GM23248 (cell line): Measurements from ENCODE around the gene RBM8A. TPM values are rescaled to one million over a fixed set of nuclear protein-coding genes. Genes with fewer than 3 reads are reported as not detected.
"Not testable (repeated sequence)": the region's sequence is repeated elsewhere in the genome, so short reads cannot be mapped to it uniquely, and the experiment has no call there.

Experiments used
- DNase-seq: peaks from one replicate; pipeline ENCODE4 v3.0.0-alpha.2; 2015
- H2AFZ ChIP-seq: fragments of 200-600 bp; sonication (generic); 2 replicates; pipeline ENCODE4 v1.6.1; 2016; ENCODE audit warnings: antibody characterized with exemption
- H3F3A ChIP-seq: fragments of 200-600 bp; sonication (generic); 2 replicates; pipeline ENCODE4 v1.6.1; 2016; ENCODE audit warnings: mild to moderate bottlenecking, antibody characterized with exemption, mixed run types; ENCODE audit not compliant: insufficient read depth
- H3K27ac ChIP-seq: fragments of 200-600 bp; sonication (generic); 2 replicates; pipeline ENCODE4 v1.5.1; 2016; ENCODE audit warnings: mild to moderate bottlenecking
- H3K27me3 ChIP-seq: fragments of 200-600 bp; sonication (generic); replicated peaks from 2 replicates; pipeline ENCODE4 v1.6.1; 2016; ENCODE audit warnings: mild to moderate bottlenecking; ENCODE audit not compliant: insufficient read depth
- H3K36me3 ChIP-seq: fragments of 200-600 bp; sonication (generic); 2 replicates; pipeline ENCODE4 v1.6.1; 2016; ENCODE audit warnings: low read depth, mild to moderate bottlenecking
- H3K4me1 ChIP-seq: fragments of 200-600 bp; sonication (generic); 2 replicates; pipeline ENCODE4 v1.6.1; 2016; ENCODE audit warnings: mild to moderate bottlenecking; ENCODE audit not compliant: insufficient read depth
- H3K4me2 ChIP-seq: fragments of 200-600 bp; sonication (generic); one replicate; pipeline ENCODE4 v1.6.1; 2016; ENCODE audit warnings: mild to moderate bottlenecking; ENCODE audit not compliant: unreplicated experiment
- H3K4me3 ChIP-seq: fragments of 200-600 bp; sonication (generic); 2 replicates; pipeline ENCODE4 v1.5.1; 2016; ENCODE audit warnings: mild to moderate bottlenecking
- H3K79me2 ChIP-seq: fragments of 200-600 bp; sonication (generic); 2 replicates; pipeline ENCODE4 v1.6.1; 2016; ENCODE audit warnings: mild to moderate bottlenecking; ENCODE audit not compliant: insufficient read depth
- H3K9ac ChIP-seq: fragments of 200-600 bp; sonication (generic); 2 replicates; pipeline ENCODE4 v1.6.1; 2016; ENCODE audit warnings: mild to moderate bottlenecking
- H3K9me2 ChIP-seq: fragments of 200-600 bp; sonication (generic); 2 replicates; pipeline ENCODE4 v1.6.1; 2016; ENCODE audit warnings: mixed run types, mild to moderate bottlenecking, moderate library complexity; ENCODE audit not compliant: insufficient read depth
- H3K9me3 ChIP-seq: fragments of 200-600 bp; sonication (generic); one replicate; pipeline ENCODE4 v1.6.1; 2017; ENCODE audit warnings: low read depth
- H4K20me1 ChIP-seq: fragments of 200-600 bp; sonication (generic); 2 replicates; pipeline ENCODE4 v1.6.0; 2016; ENCODE audit not compliant: insufficient read depth
- EZH2 ChIP-seq: fragments of 200-600 bp; sonication (generic); IDR thresholded peaks from 2 replicates; pipeline ENCODE4 v1.6.1; 2018; ENCODE audit warnings: antibody characterized with exemption, mild to moderate bottlenecking; ENCODE audit not compliant: insufficient read depth, poor library complexity, severe bottlenecking
- EZH2phosphoT487 ChIP-seq: fragments of 200-600 bp; sonication (generic); IDR thresholded peaks from 2 replicates; pipeline ENCODE4 v1.6.1; 2018; ENCODE audit warnings: antibody characterized with exemption, moderate library complexity, mild to moderate bottlenecking, low read depth; ENCODE audit not compliant: insufficient read depth
- WGBS, 2 experiments: methylation state at CpG; one replicate each; pipeline ENCODE4 v1.1.6; 2015 to 2017; ENCODE audit warnings: low lambda C conversion rate in 2 of 2, low coverage in 1 of 2; ENCODE audit errors: missing lambda C conversion rate in 2 of 2; 5-methylcytosine and 5-hydroxymethylcytosine counted together
- in situ Hi-C: fragments of 300-500 bp; cut with MboI; formaldehyde crosslinking; loops from 2 replicates; pipeline ENCODE4 v1.15.0; 2020
- polyA plus RNA-seq: library from polyadenylated mRNA; unstranded; fragments of >200 nt; fragmentation: Nextera tagmentation; extraction: Ambion mirVana; gene quantifications from 2 replicates; pipeline ENCODE4 v1.2.1, GENCODE V29; 2016
- total RNA-seq: library from RNA; depleted of rRNA; stranded (reverse); fragments of >200 nt; shearing (Covaris generic); gene quantifications from 2 replicates; pipeline ENCODE4 v1.2.3, GENCODE V29; 2014

RBM8A gene
- total and polyA plus RNA-seq, 2 experiments from 2014 or later: 112 to 204 TPM

DNA sequence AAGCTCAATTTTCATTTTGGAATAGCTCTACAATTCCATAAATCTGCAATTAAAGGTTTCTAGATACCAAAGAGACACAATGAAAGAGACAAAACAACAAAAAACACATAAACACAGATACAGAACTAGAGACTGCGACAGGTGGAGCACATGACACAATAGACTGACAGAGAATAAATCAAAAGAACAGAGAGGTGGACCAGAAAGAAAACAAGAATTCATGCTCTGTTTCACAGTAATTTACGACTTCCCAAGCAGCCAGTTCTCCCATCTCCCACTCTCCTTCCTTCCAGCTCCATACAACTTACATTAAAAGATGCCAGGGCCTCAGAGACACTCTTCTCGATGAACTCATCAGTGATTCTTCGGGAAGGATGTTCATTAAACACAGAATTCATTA lies 15.1 kb upstream of the RBM8A start:
- peak overlapping the region; percentile 31 for H3K27ac ChIP-seq
- no peak for TF ChIP-seq EZH2
- TF ChIP-seq EZH2phosphoT487: no peak
- H3K4me3 ChIP-seq: no peak overlapping the region
- H4K20me1 ChIP-seq: no peaks in the 10 kb centered on the region
- in situ Hi-C loops: no loop called here
- peak overlapping the region; percentile 49; the same call in 1 of the 2 replicates for H3K9ac ChIP-seq
- no peaks in the 10 kb centered on the region for H3K9me2 ChIP-seq
- H3F3A ChIP-seq: peaks cover 4% of the 10 kb centered on the region; the same call in 1 of the 2 replicates
- H3K9me3 ChIP-seq: no peaks in the 10 kb centered on the region
- peaks cover 58% of the 10 kb centered on the region for H3K79me2 ChIP-seq
- H3K4me2 ChIP-seq: peak overlapping the region; percentile 43
- H3K4me1 ChIP-seq: peaks cover 4% of the 10 kb centered on the region; the same call in 1 of the 2 replicates
- 27 to 29% methylated on average over 4 of the region's 4 CpGs for WGBS, 2 experiments
- no peaks in the 10 kb centered on the region for H3K27me3 ChIP-seq
- H3K36me3 ChIP-seq: peaks cover 18% of the 10 kb centered on the region; the same call in 1 of the 2 replicates
- peak; percentile 20 for DNase-seq
- H2AFZ ChIP-seq: peak overlapping the region; percentile 68

DNA sequence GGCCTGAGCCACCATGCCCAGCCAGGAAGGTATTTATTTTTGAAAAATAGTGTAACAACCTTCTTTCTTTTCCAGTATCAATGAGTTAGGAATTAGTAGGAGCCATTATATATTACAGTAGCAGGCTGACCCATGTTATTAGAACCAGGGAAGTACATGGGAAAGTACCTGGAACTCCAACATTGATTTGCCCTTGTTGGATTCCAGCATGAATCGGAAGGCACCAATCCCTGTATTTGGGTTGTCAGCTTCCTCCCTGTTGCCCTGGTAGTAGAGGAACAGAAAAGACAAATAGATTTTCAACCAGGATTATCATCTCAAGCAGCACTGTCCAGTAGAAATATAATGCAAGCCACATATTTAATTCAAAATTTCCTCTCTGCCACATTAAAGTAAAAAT lies 10.2 kb upstream of the RBM8A start:
- Histone ChIP-seq H3K4me3 (no peak overlapping the region), H3F3A (peaks cover 6% of the 10 kb centered on the region), H3K27me3 (no peaks in the 10 kb centered on the region), H2AFZ (no peak overlapping the region), H3K4me2 (no peak overlapping the region), H3K36me3 (peaks cover 36% of the 10 kb centered on the region), H3K27ac (no peak overlapping the region), H4K20me1 (no peaks in the 10 kb centered on the region), H3K9me3 (no peaks in the 10 kb centered on the region), H3K9me2 (no peaks in the 10 kb centered on the region), H3K9ac (no peak overlapping the region), H3K4me1 (0 out of 2 replicates have a peak, but pooled peaks cover 8% of the 10 kb centered on the region), H3K79me2 (peaks cover 20% of the 10 kb centered on the region)
- in situ Hi-C loops: no loop called here
- DNase-seq: no peak
- no peak for TF ChIP-seq EZH2phosphoT487
- TF ChIP-seq EZH2: no peak
- 93 to 94% methylated on average over 1 of the region's 1 CpG for WGBS, 2 experiments

DNA sequence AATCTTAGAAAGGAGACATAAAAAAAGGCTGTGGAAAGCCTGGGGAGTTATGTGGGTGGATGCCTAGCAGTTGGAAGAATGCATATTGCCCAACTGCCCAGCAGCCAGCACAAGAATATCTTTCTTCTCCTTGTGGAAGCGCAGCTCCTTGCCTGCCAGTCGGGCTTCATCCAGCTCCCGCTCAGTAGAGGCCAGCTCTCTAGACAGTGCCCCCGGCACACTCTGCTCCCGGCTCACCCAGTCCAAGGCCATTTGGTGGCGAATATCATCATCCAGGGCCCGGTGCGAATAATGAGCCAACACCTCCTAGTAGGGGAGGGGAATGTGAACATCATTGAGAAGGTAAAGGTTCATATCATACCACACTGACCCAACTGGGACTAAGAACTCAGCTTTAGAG lies 9.0 kb upstream of the RBM8A start:
- Histone ChIP-seq H3K36me3 (peaks cover 26% of the 10 kb centered on the region; the same call in 1 of the 2 replicates), H2AFZ (no peak overlapping the region), H3K4me3 (no peak overlapping the region), H3K4me2 (no peak overlapping the region), H3K4me1 (0 out of 2 replicates have a peak, but pooled peaks cover 8% of the 10 kb centered on the region), H3K27me3 (no peaks in the 10 kb centered on the region), H3F3A (peaks cover 6% of the 10 kb centered on the region), H3K9me2 (no peaks in the 10 kb centered on the region), H3K27ac (no peak overlapping the region), H3K9me3 (no peaks in the 10 kb centered on the region), H3K9ac (no peak overlapping the region), H4K20me1 (no peaks in the 10 kb centered on the region), H3K79me2 (peaks cover 12% of the 10 kb centered on the region)
- in situ Hi-C loops: no loop called here
- TF ChIP-seq EZH2: no peak
- no peak for TF ChIP-seq EZH2phosphoT487
- DNase-seq: peak; percentile 62
- 97 to 100% methylated on average over 8 of the region's 8 CpGs for WGBS, 2 experiments

DNA sequence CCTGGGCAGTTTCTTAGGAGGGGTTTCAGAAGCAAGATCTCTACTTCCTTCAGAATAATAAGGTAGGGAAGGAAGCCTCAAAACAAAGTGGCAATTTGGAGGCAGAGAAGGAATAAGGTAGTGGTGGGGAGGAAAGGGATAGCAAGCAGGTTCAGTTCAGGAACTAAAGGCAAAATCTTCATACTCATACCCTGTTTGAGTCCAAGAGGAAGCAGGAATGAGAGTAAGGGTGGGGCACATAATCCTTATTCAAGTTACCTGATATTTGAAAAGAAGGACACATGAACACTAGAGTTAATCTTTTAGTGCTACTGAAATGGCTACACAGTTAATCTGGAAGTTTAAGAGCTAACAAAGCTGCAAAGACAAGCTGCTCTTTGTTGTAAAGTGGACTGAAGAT lies 8.4 kb upstream of the RBM8A start:
- Histone ChIP-seq H3K4me3 (no peak overlapping the region), H3K4me2 (no peak overlapping the region), H3K9me2 (no peaks in the 10 kb centered on the region), H3K36me3 (peaks cover 26% of the 10 kb centered on the region; the same call in 1 of the 2 replicates), H3K79me2 (peaks cover 7% of the 10 kb centered on the region), H3F3A (peaks cover 9% of the 10 kb centered on the region), H3K27ac (no peak overlapping the region), H2AFZ (no peak overlapping the region), H3K9me3 (no peaks in the 10 kb centered on the region), H3K4me1 (0 out of 2 replicates have a peak, but pooled peaks cover 8% of the 10 kb centered on the region), H3K27me3 (no peaks in the 10 kb centered on the region), H3K9ac (no peak overlapping the region), H4K20me1 (no peaks in the 10 kb centered on the region)
- no peak for TF ChIP-seq EZH2phosphoT487
- TF ChIP-seq EZH2: no peak
- no peak for DNase-seq
- in situ Hi-C loops: no loop called here

DNA sequence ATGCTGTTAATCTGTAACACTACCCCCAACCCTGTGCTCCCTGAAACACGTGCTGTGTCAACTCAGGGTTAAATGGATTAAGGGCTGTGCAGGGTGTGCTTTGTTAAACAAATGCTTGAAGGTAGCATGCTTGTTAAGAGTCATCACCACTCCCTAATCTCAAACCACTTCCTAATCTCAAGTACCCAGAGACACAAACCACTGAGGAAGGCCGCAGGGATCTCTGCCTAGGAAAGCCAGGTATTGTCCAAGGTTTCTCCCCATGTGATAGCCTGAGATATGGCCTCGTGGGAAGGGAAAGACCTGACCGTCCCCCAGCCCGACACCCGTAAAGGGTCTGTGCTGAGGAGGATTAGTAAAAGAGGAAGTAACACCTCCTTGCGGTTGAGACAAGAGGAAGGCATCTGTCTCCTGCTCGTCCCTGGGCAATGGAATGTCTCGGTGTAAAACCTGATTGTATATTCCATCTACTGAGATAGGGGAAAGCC lies 5.3 kb upstream of the RBM8A start:
- H3K9me2 ChIP-seq, H3K9me3 ChIP-seq, H3K9ac ChIP-seq, H3K4me2 ChIP-seq, H4K20me1 ChIP-seq, H3K4me3 ChIP-seq, in situ Hi-C loops, H3K4me1 ChIP-seq, DNase-seq, H2AFZ ChIP-seq, H3K27ac ChIP-seq, H3K27me3 ChIP-seq: not testable (repeated sequence)
- H3K79me2 ChIP-seq: peaks cover 13% of the 10 kb centered on the region; the same call in 1 of the 2 replicates
- 71 to 72% methylated on average over 9 of the region's 9 CpGs for WGBS, 2 experiments
- peaks cover 21% of the 10 kb centered on the region for H3F3A ChIP-seq
- H3K36me3 ChIP-seq: peaks cover 25% of the 10 kb centered on the region; the same call in 1 of the 2 replicates
